AG09309 (cell line): ENCODE results near the gene TUBA4B.

Experiments
- DNase-seq: peaks from one replicate; pipeline ENCODE4 v3.0.0-alpha.2; 2010; ENCODE audit warnings: low read depth
- H3K4me3 ChIP-seq: 2 replicates; pipeline ENCODE4 v1.5.1; 2011; ENCODE audit warnings: mild to moderate bottlenecking, low read depth, low read length, moderate library complexity; ENCODE audit not compliant: control insufficient read depth
- CTCF ChIP-seq: IDR thresholded peaks from 2 replicates; pipeline ENCODE4 v1.5.1; 2011; ENCODE audit warnings: mild to moderate bottlenecking, low read depth, low read length, inconsistent platforms; ENCODE audit not compliant: insufficient read depth, control insufficient read depth; ENCODE audit errors: missing control alignments

TUBA4B gene

DNA sequence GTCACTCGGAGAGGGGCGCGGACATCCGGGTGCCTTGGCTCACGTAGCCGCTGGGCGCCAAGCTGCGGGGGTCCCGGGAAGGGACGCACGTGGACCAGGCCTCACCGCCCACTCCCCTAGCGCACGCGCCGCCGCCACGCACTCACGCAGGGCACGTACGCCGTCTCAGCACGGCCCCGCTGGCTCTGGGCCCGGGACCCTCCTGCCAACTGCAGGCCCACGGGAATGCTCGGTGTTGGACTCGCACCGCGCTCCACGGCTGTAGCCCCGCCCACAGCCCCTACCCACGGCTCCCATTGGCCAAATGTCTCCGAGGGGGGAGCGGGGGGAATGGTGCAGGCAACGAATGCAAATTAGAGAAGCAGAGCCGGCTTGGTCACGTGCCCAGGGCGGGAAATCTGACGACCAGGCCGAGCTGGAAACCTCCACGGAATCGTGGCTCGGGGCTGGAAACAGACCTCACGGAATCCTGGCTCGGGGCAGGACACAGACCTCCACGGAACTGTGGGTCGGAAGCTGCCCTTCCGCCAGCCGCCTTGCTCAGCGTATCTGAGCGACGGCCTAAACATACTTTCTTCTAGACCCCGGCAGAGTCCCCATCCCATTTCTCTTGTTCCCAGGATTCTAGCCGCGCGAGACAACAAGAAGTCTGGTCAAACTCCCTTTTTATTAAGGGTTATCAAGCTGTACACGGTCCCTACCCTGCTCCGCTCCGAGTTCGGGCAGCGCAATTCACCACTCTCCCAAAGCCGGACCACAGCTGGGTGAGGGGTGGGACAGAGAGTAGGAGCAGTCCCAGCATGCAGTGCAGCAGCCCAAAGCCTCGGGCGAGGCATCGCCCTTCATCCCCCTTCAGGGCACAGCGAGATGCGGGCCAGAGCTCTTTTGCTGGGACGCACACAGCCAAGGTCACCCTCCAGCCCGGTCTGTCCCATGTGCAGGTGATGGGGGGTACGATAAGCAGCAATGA is 34.0 kb upstream of the TUBA4B start, which contains the start of gene ABCB6:
TSS of gene ABCB6 (minus strand) at position 227 of the 970 bp plus-strand sequence. CDS start 285 bp downstream, outside the sequence.
- peak; percentile 69 for DNase-seq
- H3K4me3 ChIP-seq, result peak within 1 kb of the TSS; percentile 53
- no peak for TF ChIP-seq CTCF

DNA sequence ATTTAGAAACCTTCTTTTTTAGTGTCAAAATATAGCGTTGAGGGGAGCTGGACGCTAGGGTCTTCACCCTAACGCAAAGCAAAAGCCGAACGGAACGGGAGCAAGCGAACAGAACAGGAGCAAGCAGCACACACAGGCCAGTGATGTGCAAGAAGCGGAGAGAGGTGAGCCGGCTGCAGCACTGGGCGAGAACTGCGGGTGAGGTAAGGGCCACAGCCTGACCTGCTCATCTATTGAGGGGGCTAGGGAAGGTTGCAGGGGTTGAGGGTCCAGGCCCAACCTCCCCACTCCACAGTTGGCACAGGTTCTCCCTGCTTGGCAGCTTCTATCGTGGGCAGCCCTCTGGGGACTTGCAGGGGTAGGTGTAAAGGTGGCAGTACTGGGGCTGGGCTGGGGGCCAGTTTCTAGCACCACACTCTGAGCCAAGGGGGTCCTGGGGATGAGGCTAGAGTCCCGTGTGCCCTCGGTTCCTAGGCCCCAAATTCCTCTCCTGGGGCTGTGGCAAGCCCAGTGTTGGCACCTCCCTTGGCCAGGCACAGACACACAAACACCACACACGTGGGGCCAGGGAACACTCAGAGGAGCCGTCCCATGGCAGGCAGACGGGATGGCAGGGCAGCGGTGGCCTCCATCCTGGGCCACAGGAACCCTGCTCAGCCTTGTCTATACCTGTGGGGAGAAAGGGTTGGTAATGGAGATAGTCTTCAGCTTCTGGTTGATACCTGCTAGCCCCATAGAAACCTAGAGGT is 33.1 kb upstream of the TUBA4B start:
- no peak for DNase-seq
- H3K4me3 ChIP-seq, result no peak overlapping the region
- TF ChIP-seq CTCF, result no peak

DNA sequence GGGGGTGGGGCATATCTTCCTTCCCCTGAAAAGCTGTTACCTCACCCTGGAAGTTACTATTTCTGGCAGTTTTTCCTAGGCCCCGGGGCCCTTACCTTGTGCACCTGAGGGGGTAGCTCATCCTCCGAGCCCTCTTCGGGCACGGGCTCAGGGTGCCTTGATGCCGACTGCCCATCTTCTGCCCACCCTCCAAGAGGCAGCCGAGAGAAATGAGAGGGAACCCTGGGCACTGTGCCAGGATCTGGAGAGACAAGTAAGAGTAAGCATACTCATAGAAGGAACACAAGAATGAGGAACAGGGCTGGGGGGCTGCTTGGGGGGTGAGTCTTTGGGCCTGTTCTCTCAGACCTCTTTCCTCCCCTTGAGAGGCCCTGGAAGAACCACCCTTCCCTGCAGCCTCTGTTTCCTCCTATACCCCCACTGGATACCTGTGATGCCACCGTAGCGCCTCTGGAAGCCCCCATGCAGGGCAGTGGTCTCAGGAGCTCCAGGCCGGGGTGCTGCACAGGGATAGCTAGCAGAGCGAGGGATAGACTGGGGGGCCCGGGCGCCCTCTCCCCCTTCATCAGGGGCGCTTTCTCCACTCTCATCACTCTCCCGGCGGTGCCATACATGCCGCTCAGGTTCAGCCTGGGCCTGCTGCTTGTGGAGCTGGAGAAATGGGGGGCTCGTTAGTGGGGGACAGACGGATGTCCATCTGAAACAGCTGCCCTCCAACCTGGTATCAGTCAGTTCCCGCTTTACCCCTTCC is 32.2 kb upstream of the TUBA4B start:
- no peak for DNase-seq

GRCh38 chr2:219221957-219222518 is 31.0 kb upstream of the TUBA4B start:
- no peak for TF ChIP-seq CTCF
- no peak overlapping the region for H3K4me3 ChIP-seq
- DNase-seq, result no peak

More for the DNA sequence above, 32.2 kb upstream of the TUBA4B start:
- H3K4me3 ChIP-seq, result no peak overlapping the region
- TF ChIP-seq CTCF, result no peak

DNA sequence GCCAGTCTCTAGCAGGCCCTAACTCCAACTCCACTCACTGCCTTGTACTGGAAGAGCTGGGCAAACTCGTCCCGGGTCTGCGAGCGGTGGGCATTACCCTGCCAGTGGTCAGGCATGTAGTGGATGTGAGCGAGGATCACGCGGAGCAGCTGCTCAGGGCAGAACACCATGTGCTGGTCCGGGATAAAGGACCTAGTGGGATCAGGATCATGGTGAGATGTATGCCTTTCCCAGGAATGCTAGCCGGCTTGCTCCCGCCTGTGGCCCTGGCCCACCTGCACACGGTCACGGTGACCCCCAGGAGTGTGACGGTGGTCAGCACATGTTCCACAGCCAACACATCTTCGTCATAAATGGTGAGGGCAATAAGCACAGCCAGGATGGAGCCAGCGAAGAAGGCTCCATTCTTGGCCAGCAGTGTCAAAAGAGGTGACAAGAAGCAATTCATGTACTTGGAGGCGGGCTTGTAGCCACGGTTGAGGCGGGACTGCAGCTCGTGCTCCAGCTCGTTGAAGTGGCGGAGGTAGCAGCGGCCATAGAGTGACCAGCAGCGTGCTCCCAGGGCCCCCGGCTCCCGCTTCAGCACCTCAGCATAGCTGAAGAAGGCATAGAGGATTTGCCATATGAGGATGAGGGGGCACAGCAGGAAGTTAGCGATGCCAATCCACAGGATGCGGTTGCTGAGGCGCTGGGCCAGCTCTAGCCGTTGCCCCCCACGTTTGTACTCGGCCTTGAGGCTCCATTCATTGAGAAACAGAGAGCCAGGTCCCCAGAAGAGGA is 29.0 kb upstream of the TUBA4B start:
- no peak for DNase-seq
- no peak overlapping the region for H3K4me3 ChIP-seq
- no peak for TF ChIP-seq CTCF

- TF ChIP-seq CTCF, result no peak
- no peak overlapping the region for H3K4me3 ChIP-seq
- no peak for DNase-seq
Measured at GRCh38 chr2:219225350-219225749, 27.7 kb upstream of the TUBA4B start.
